Activated naive CD4-positive, alpha-beta T cell treated with anti-CD3 and anti-CD28 coated beads for 36 hours (primary cell): ENCODE results near the gene HSPBAP1. TPM values are rescaled to one million over a fixed set of nuclear protein-coding genes. Genes with fewer than 3 reads are reported as not detected.

Experiments used
- CTCF ChIA-PET: fragments of 350-600 bp; sonication (Branson Sonifier 250); formaldehyde crosslinking; loops from one replicate; lab custom pipeline; 2021; ENCODE audit warnings: antibody characterized with exemption; lab: Charles Lee
- DNase-seq: peaks from one replicate; pipeline ENCODE4 v3.0.0-alpha.2; 2020
- H3K27ac Mint-ChIP-seq: one replicate; pipeline ENCODE4 v1.8.0; 2021; ENCODE audit warnings: mild to moderate bottlenecking, mixed read lengths
- H3K27me3 Mint-ChIP-seq: one replicate; pipeline ENCODE4 v1.8.0; 2021; ENCODE audit warnings: low read depth, mixed read lengths
- H3K36me3 Mint-ChIP-seq: one replicate; pipeline ENCODE4 v1.8.0; 2021; ENCODE audit warnings: low read depth, mixed read lengths
- H3K4me1 Mint-ChIP-seq: one replicate; pipeline ENCODE4 v1.8.0; 2021; ENCODE audit warnings: low read depth, mixed read lengths
- H3K4me3 Mint-ChIP-seq: one replicate; pipeline ENCODE4 v1.8.0; 2021; ENCODE audit warnings: mild to moderate bottlenecking, moderate library complexity, mixed read lengths
- H3K9me3 Mint-ChIP-seq: one replicate; pipeline ENCODE4 v1.8.0; 2021; ENCODE audit warnings: mixed read lengths
- intact Hi-C: fragments of 100-400 bp; cut with micrococcal nuclease; formaldehyde crosslinking; loops from one replicate; pipeline ENCODE4 v1.15.1; 2023
- total RNA-seq, 2 experiments: library from RNA; stranded (reverse); gene quantifications; one replicate each; pipeline ENCODE4 v1.2.3, GENCODE V29; 2021

Gene HSPBAP1, protein sequence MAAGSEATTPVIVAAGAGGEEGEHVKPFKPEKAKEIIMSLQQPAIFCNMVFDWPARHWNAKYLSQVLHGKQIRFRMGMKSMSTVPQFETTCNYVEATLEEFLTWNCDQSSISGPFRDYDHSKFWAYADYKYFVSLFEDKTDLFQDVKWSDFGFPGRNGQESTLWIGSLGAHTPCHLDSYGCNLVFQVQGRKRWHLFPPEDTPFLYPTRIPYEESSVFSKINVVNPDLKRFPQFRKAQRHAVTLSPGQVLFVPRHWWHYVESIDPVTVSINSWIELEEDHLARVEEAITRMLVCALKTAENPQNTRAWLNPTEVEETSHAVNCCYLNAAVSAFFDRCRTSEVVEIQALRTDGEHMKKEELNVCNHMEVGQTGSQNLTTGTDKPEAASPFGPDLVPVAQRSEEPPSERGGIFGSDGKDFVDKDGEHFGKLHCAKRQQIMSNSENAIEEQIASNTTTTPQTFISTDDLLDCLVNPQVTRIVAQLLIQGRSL
- 1 to 10 TPM; 3.0 to 3.2 TPM for total RNA-seq

DNA sequence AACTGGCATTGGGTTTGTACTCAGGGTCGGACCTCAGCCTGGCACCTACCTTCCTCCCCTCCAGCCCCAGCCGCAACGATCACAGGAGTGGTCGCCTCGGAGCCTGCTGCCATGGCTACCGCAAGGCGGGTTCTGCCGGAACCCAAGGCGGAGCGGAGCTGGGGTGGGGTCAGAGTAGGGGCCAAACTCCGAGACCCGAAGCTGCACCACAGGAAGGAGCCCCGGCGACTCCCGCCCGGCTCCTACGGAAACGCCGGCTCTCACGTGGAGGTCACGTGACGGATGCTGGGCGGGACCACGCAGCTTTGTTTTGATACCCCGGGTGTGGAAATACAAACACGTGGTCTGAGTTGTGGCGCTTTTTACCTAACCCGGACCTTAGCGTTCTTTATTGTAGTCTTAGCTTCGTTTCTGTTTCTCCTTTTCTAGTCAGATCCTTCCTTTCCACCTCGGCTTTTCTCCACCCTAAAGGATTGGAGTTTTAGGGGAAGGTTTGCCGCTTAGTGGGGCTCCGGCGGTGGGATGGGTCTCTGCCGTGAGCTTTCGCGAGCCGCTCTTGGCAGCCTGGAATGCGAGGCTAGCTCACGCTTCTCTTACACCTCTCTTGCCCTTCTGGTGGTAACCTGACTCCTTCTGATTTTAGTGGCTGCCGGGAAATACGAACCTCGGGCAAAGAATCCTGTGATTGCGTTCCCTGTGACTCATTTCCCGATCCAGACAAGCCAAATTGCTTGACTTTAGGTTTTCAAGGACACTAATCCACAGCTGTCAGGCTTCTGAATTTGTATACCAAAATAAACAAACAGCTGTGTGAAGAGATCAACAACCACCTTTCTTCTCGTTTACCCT lies at the start of gene HSPBAP1:
TSS of gene HSPBAP1 (minus strand) at position 264 of the 849 bp plus-strand sequence. CDS start at position 113, 151 bp downstream.
- H3K4me3 Mint-ChIP-seq = peak within 1 kb of the TSS; percentile 86
- intact Hi-C loops = loop anchor here (1.0 to 10.0 kb wide), 10 partner anchors 99 to 1249 kb away; partner anchors contain the start of genes DTX3L, FAM162A, GOLGB1 and HACD2
- no peaks in the 10 kb centered on the region for H3K27me3 Mint-ChIP-seq
- H3K9me3 Mint-ChIP-seq = no peaks in the 10 kb centered on the region
- peak; percentile 92 for DNase-seq
- no peaks in the 10 kb centered on the region for H3K36me3 Mint-ChIP-seq
- CTCF ChIA-PET = interaction anchor here (1.1 kb wide), 1 partner anchor 235 kb away, joined by 3 read pairs; no protein-coding TSS in a partner anchor
- H3K4me1 Mint-ChIP-seq = peaks cover 30% of the 10 kb centered on the region
- peak within 1 kb of the TSS; percentile 80 for H3K27ac Mint-ChIP-seq

DNA sequence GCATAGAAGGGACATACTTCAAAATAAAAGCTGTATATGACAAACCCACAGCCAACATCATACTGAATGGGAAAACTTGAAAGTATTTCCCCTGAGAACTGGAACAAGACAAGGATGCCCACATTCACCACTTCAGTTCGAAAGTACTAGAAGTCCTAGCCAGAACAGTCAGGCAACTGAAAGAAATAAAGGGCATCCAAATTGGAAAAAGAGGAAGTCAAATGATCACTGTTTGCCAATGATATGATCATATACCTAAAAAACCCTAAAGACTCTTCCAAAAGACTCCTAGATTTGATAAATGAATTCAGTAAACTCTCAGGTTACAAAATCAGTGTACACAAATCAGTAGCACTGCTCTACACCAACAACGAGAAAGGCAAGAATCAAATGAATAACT lies 42.0 kb upstream of the HSPBAP1 start:
- no peak for DNase-seq
- Mint-ChIP-seq H3K27ac (no peak overlapping the region), H3K27me3 (no peaks in the 10 kb centered on the region), H3K4me3 (no peak overlapping the region), H3K4me1 (no peaks in the 10 kb centered on the region), H3K9me3 (peaks cover 3% of the 10 kb centered on the region), H3K36me3 (peaks cover 20% of the 10 kb centered on the region)
- CTCF ChIA-PET = interaction anchor here (1.3 kb wide), 1 partner anchor 14 kb away, joined by 4 read pairs; no protein-coding TSS in a partner anchor
- intact Hi-C loops = no loop called here

DNA sequence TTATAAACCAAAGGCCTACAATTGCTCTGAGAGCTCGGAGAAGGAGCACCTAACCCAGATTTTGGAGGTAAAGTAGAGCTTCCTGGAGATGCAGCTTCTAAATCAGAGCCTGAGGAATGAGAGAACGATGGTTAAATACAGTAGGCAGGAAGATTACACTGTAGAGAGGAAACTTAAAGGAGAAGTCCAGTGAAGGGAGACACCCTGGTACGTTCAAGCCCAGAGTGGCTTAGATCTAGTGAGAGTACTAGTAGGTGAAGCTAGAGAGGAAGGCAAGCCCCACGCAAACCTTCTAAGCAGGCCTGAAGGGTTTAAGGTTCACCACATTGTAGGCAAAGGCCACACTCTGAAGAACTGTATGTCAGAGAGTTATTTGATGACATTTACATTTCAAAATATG lies 34.6 kb upstream of the HSPBAP1 start:
- H3K4me3 Mint-ChIP-seq = no peak overlapping the region
- CTCF ChIA-PET = no interaction called here
- H3K27ac Mint-ChIP-seq = no peak overlapping the region
- intact Hi-C loops = no loop called here
- H3K36me3 Mint-ChIP-seq = peaks cover 26% of the 10 kb centered on the region
- no peaks in the 10 kb centered on the region for H3K9me3 Mint-ChIP-seq
- DNase-seq = no peak
- no peaks in the 10 kb centered on the region for H3K4me1 Mint-ChIP-seq
- no peaks in the 10 kb centered on the region for H3K27me3 Mint-ChIP-seq

DNA sequence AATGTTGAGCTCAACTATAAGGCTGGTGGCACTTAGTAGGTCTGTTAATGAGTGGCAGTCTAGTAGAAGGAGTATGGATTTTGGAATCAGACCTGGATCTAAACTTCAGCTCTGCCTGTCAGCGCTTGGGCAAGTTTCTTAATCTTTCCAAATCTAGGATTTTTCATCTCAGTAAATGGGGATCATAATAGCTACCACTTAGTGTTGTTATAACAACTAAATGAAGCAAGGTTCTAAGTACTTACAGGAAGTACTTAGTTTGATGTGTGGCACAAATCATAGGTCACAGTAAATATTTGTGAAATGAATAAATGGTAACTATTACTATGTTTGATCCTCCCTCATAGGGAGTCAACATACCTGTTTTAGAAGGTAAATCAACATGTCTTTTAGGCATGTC lies 32.6 kb upstream of the HSPBAP1 start:
- Mint-ChIP-seq H3K9me3 (no peaks in the 10 kb centered on the region), H3K36me3 (peaks cover 23% of the 10 kb centered on the region), H3K4me1 (no peaks in the 10 kb centered on the region), H3K4me3 (no peak overlapping the region), H3K27ac (no peak overlapping the region), H3K27me3 (no peaks in the 10 kb centered on the region)
- DNase-seq = no peak
- intact Hi-C loops = no loop called here
- CTCF ChIA-PET = interaction anchor here (0.6 kb wide), 1 partner anchor 79 kb away, joined by 3 read pairs; no protein-coding TSS in a partner anchor

DNA sequence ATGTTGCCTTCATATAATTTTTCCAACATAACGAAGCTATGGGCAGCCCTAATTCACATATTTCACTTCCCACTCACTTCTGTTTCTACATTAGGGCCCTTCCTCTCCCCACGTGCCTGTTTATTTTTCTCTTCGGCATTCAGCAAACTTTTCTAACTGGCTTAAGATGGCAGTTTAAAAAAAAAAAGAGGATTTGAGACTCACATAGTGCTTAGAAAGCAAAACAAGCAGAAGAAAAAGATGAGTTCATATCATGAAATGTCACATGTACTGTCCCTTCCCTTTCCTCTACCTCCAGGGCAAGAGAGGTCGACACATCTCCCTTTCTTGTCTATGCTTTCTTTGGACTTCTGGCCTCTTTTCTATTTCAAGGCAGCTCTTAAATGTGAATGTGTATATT lies 31.8 kb upstream of the HSPBAP1 start:
- Mint-ChIP-seq H3K4me3 (no peak overlapping the region), H3K27me3 (no peaks in the 10 kb centered on the region), H3K27ac (no peak overlapping the region), H3K4me1 (no peaks in the 10 kb centered on the region), H3K36me3 (peaks cover 23% of the 10 kb centered on the region), H3K9me3 (no peaks in the 10 kb centered on the region)
- CTCF ChIA-PET = interaction anchor here (0.6 kb wide), 1 partner anchor 80 kb away, joined by 3 read pairs; no protein-coding TSS in a partner anchor
- intact Hi-C loops = no loop called here
- no peak for DNase-seq

DNA sequence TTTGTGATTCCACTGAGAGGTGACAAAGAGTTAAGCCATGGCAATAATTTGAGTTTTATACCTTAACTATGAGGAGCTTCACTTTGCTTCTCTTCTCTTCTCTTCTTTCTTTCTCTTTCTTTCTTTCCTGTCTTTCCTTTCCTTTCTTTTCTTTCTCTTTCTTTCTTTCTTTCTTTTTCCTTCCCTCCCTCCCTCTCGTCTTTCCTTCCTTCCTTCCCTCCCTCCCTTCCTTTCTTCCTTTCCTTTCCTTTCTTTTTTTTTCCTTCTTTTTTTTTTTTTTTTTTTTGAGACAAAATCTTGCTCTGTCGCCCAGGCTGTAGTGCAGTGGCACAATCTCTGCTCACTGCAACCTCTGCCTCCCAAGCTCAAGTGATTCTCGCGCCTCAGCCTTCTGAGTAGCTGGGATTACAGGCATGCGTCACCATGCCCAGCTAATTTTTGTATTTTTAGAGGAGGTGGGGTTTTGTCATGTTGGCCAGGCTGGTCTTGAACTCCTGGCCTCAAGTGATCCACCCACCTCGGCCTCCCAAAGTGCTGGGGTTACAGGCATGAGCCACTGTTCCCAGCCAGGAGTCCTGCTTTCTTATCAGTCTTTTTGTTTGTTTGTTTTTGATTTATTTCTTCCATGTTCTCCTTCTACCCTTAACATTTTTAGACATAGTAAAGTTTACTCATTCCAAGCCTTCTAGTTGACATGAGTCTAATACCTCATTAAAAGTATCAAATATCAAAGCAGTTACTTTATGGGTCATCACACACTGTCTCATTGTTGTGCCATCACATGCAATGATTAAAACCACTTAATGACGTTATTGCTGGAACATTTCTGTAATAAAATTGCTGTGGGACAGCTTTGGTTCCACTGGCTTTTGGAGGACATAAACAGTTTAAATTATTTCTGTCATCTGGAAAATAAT lies 31.1 kb upstream of the HSPBAP1 start:
- DNase-seq = no peak
- Mint-ChIP-seq H3K4me3 (no peak overlapping the region), H3K4me1 (no peaks in the 10 kb centered on the region), H3K27ac (no peak overlapping the region), H3K27me3 (no peaks in the 10 kb centered on the region), H3K9me3 (no peaks in the 10 kb centered on the region), H3K36me3 (peaks cover 22% of the 10 kb centered on the region)
- intact Hi-C loops = no loop called here
- CTCF ChIA-PET = no interaction called here

DNA sequence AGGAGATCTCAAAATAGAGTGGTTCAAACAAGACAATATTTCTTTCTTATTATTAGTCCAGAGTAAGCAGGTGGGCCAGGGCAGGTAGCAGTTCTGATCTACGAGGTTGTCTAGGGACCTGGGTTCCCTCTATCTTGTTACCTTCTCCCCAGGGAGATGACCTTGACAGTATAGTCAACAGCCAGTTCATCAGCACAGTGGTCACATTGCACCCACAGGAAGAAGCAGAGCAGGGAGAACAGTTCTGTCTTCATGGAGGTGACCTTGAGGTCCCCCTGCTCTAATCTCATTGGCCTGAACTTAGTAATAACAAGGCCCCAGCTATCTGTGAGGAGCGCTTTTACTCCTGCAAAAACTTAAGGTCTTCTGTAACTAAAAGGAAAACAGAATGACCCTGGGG lies 23.0 kb upstream of the HSPBAP1 start:
- Mint-ChIP-seq H3K4me1 (no peaks in the 10 kb centered on the region), H3K27me3 (no peaks in the 10 kb centered on the region), H3K27ac (no peak overlapping the region), H3K9me3 (no peaks in the 10 kb centered on the region), H3K4me3 (no peak overlapping the region), H3K36me3 (peaks cover 4% of the 10 kb centered on the region)
- CTCF ChIA-PET = no interaction called here
- intact Hi-C loops = no loop called here
- no peak for DNase-seq

DNA sequence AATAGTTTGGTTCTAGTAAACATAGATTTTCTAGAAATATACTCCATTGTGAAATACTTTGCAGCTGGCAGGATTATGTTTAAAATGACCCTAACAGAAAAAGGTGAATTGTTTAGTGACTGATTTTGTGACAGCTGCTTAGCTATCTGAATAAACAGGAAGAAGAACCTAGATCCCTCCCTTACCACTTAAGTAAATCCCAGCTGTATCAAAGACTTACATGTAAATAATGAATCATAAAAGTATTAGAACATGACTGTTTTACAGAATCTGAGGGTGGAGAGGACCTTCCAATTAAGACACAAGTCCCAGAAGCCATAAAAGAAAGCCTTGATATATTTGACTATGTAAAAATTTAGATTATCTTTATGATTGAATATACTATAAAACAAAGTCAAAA lies 17.1 kb upstream of the HSPBAP1 start:
- H3K27ac Mint-ChIP-seq = no peak overlapping the region
- H3K36me3 Mint-ChIP-seq = peaks cover 8% of the 10 kb centered on the region
- DNase-seq = no peak
- intact Hi-C loops = no loop called here
- H3K4me3 Mint-ChIP-seq = no peak overlapping the region
- no peaks in the 10 kb centered on the region for H3K9me3 Mint-ChIP-seq
- CTCF ChIA-PET = interaction anchor here (1.3 kb wide), 1 partner anchor 55 kb away, joined by 3 read pairs; no protein-coding TSS in a partner anchor
- no peaks in the 10 kb centered on the region for H3K4me1 Mint-ChIP-seq
- no peaks in the 10 kb centered on the region for H3K27me3 Mint-ChIP-seq

DNA sequence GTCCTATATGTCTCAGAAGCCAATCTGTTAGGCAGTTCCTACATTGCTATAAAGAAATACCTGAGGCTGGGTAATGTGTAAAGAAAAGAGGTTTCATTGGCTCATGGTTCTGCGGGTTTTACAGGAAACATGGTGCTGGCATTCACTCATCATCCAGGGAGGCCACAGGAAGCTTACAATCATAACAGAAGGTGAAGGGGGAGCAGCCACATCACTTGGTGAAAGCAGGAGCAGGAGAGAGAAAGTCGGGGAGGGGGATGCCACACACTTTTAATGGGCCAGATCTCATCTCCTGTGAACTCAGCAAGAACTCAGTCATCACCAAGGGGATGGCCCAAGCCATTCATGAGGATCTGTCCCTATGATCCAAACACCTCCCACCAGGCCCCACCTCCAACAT lies 10.3 kb upstream of the HSPBAP1 start:
- CTCF ChIA-PET = interaction anchor here (0.7 to 1.1 kb wide), 3 partner anchors 8 to 33 kb away, joined by 3 read pairs; no protein-coding TSS in a partner anchor
- intact Hi-C loops = no loop called here
- Mint-ChIP-seq H3K4me3 (no peak overlapping the region), H3K4me1 (peaks cover 7% of the 10 kb centered on the region), H3K36me3 (peaks cover 8% of the 10 kb centered on the region), H3K27ac (no peak overlapping the region), H3K27me3 (no peaks in the 10 kb centered on the region), H3K9me3 (no peaks in the 10 kb centered on the region)
- DNase-seq = peak; percentile 20

DNA sequence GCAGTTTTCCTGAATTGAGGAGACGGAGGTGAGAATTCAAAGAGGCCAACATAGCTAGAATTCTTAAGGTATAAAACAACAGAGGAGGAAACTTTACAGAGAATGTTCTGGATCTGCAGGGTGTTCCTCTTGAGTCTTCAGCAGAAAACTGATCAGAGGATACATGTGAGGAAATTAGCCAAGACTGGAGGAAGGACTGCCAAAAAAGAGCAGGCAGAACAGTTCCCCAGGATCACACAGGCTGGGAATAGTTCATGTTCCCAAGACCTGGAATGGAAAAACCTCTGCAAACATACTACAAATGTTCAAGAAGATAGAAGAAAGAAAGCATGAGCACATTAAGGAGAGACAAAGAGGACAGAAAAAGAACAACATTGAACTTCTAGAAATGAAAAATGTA lies 8.7 kb upstream of the HSPBAP1 start:
- Mint-ChIP-seq H3K4me3 (no peak overlapping the region), H3K27ac (no peak overlapping the region)
- CTCF ChIA-PET = no interaction called here

DNA sequence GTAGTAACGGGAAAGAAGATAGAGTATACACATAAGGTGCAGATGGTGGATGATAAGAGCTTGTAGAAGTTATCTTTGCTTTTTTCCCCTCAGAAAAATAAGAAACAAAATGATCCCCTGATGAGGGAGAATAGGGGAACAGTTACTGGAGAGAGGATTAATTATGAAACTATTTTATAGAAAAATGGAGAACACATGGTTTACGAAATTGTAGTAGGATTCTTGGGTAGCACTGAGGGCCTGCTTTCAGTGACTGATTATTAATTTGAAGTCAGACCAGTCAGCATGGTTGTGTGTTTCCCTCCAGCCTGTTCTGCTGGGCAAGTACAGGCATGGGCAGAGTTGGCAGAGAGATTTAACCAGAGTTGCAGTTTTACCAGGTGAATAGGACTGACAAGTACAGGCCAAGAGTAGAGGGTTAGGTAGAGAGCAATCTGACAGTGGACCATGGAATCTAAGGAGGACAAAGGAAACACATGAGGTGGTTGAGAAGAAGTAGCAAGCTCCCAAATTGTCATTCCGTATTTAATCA lies 7.1 kb upstream of the HSPBAP1 start:
- CTCF ChIA-PET = interaction anchor here (0.7 kb wide), 1 partner anchor 389 kb away, joined by 3 read pairs; no protein-coding TSS in a partner anchor
- no peak for DNase-seq

More for the DNA sequence above, 8.7 kb upstream of the HSPBAP1 start:
- Mint-ChIP-seq H3K27me3 (no peaks in the 10 kb centered on the region), H3K9me3 (no peaks in the 10 kb centered on the region), H3K36me3 (no peaks in the 10 kb centered on the region), H3K4me1 (peaks cover 11% of the 10 kb centered on the region)
- intact Hi-C loops = no loop called here
- DNase-seq = no peak

More for the DNA sequence above, 7.1 kb upstream of the HSPBAP1 start:
- no peaks in the 10 kb centered on the region for H3K9me3 Mint-ChIP-seq
- peaks cover 26% of the 10 kb centered on the region for H3K4me1 Mint-ChIP-seq
- intact Hi-C loops = no loop called here
- no peak overlapping the region for H3K4me3 Mint-ChIP-seq
- no peaks in the 10 kb centered on the region for H3K27me3 Mint-ChIP-seq
- H3K27ac Mint-ChIP-seq = no peak overlapping the region
- H3K36me3 Mint-ChIP-seq = no peaks in the 10 kb centered on the region
